Muscle layer of colon (tissue), 2 donors: ENCODE data around the gene SLPI.

Experiments
- H3K27ac ChIP-seq: one replicate; pipeline ENCODE4 v1.7.0; 2013; ENCODE audit warnings: low read depth, mild to moderate bottlenecking, low read length, moderate library complexity
- H3K27me3 ChIP-seq, 2 donors: one replicate each; pipeline ENCODE4 v1.7.0; 2013; ENCODE audit warnings: low read length in 2 of 2, mild to moderate bottlenecking in 2 of 2; ENCODE audit not compliant: insufficient read depth in 2 of 2, control insufficient read depth in 1 of 2
- H3K36me3 ChIP-seq: one replicate; pipeline ENCODE4 v1.7.0; 2013; ENCODE audit warnings: mild to moderate bottlenecking, low read length; ENCODE audit not compliant: insufficient read depth
- H3K4me1 ChIP-seq: one replicate; pipeline ENCODE4 v1.7.0; 2013; ENCODE audit warnings: mild to moderate bottlenecking, low read length; ENCODE audit not compliant: insufficient read depth
- H3K4me3 ChIP-seq, 2 donors: one replicate each; pipeline ENCODE4 v1.7.0; 2013; ENCODE audit warnings: low read length in 2 of 2, low read depth in 1 of 2, mild to moderate bottlenecking in 1 of 2, moderate library complexity in 1 of 2
- H3K9ac ChIP-seq: one replicate; pipeline ENCODE4 v1.7.0; 2013; ENCODE audit warnings: low read length
- H3K9me3 ChIP-seq: one replicate; pipeline ENCODE4 v1.7.0; 2013; ENCODE audit warnings: mild to moderate bottlenecking, low read length
- donor health status: abdominal sarcoma.
- donor health status: Adenocarcinoma of cecum.

The SLPI gene

DNA sequence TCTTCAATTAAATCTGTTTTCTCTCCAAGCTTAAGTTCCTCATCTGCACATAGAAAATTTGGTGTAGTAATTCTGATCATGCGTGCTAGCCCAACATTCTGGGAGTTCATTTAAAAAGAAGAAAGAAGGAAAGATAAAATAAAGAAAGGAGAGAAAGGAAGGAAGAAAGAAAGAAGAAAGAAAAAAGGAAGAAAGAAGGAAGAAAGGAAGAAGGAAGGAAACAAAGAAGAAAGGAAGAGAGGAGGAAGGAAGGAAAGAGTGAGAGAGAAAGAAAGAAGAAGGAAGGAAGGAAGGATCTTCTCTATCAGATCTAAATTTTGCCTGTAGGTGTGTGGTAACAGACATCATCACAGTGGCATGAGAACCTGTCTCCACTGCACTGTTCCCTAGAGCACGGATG, 16.2 kb downstream of the SLPI start:
- H3K9me3 ChIP-seq = peaks cover 3% of the 10 kb centered on the region
- H3K4me3 ChIP-seq = no peak overlapping the region

DNA sequence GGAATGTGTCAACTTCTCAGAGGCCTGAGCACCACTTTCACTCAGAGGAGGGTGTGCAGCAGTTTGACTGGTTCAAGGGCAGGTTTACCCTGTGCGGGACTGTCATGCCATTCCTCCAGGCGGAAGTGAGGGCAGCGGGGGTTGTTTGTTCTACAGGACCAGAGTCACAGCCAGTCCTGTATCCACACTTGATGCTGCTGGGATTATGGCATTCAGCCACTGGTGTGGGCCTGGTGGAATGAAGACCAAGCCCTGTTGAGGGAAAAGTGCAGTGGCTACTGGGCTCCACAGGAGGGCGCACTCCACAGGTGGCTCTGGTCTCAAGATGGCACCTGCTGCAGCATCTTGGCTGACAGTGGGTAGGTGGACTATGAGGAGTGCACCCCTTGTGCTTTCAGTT, 18.4 kb downstream of the SLPI start:
- H3K36me3 ChIP-seq = no peaks in the 10 kb centered on the region
- no peaks in the 10 kb centered on the region for H3K4me1 ChIP-seq
- no peak overlapping the region for H3K9ac ChIP-seq
- H3K27me3 ChIP-seq = peaks cover 0 to 3% of the 10 kb centered on the region in 2 donors
- H3K4me3 ChIP-seq = no peak overlapping the region
- no peak overlapping the region for H3K27ac ChIP-seq
- H3K9me3 ChIP-seq = peaks cover 3% of the 10 kb centered on the region

More for the DNA sequence above, 16.2 kb downstream of the SLPI start:
- Histone ChIP-seq H3K4me1 (no peaks in the 10 kb centered on the region), H3K27ac (no peak overlapping the region), H3K9ac (no peak overlapping the region), H3K36me3 (no peaks in the 10 kb centered on the region), H3K27me3 (peaks cover 0 to 3% of the 10 kb centered on the region in 2 donors)

DNA sequence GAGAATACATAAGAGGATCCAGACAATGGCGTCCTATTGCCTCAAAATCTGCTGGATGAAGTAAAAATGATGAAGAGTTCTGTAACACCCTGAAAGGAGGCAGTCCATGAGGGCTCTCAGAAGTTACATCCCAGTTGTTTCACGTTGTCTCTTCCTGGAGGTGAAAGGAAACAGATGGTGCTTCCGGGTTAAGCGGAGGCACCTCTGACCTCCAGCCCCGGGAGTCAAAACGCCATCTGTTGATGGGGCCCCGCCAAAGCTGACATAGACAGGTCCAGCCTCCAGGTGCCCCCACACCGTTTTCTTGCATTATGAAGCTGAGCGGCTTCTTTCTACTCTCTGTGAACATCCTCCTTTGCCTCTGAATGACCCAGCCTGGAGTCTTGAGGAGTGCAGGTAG, 23.7 kb downstream of the SLPI start:
- Histone ChIP-seq H3K9ac (no peak overlapping the region), H3K27me3 (no peaks in the 10 kb centered on the region), H3K9me3 (peaks cover 3% of the 10 kb centered on the region), H3K4me3 (no peak overlapping the region), H3K27ac (no peak overlapping the region), H3K36me3 (no peaks in the 10 kb centered on the region), H3K4me1 (no peaks in the 10 kb centered on the region)

DNA sequence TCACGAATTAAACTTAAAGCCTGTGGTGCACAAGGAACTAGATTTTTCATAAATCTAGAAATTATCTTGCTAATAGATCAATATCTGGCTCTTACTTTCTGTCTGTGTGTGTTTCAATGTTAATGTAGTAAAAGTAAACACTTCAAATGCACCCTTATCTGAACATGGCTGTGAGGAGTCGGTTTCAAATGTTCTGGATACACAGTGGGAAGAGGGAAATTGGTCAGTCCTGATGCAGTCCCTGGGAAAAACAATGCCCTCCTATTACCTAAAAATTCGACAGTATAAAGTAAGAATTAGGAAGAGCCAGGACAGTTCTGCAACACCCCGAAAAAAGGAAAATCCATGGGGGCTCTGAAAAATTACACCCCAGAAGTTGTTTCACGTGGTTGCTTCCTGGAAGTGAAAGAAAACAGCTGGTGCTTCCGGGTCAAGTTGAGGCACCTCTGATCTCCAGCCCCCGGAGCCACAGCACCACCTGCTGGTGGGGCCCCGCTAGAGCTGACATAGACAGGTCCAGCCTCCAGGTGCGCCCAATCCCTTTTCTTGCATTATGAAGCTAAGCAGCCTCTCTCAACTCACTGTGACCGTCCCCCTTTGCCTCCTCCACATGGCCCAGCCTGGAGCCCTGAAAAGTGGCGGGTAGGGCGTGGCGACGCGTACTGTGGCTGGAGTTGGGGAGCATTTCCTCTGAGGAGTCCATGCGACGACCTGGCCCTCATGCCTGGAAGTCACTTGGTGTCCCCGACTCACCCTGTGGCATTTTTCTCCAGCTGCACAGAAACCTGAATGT, 24.9 kb downstream of the SLPI start:
- no peaks in the 10 kb centered on the region for H3K4me1 ChIP-seq
- no peak overlapping the region for H3K9ac ChIP-seq
- H3K27me3 ChIP-seq = no peaks in the 10 kb centered on the region

DNA sequence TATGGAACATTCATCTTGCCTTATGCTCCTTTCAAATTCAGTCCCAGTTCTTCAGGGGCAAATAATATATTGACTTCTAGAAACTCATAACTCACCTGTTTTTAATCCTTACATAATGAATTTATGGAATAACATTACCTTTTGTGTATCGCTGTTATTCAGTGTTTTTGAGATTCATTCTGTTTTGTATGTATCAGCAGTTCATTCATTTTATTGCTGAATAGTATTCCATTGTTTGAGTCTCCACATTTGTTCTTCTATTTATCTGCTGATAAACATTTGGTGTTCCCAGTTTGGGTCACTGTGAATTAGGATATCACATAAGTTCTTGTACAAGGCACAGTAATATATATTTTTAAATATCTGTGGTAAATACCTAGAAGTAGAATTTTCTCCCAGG, 28.1 kb downstream of the SLPI start:
- Histone ChIP-seq H3K27me3 (no peaks in the 10 kb centered on the region), H3K4me3 (no peak overlapping the region), H3K9ac (no peak overlapping the region), H3K36me3 (no peaks in the 10 kb centered on the region), H3K27ac (no peak overlapping the region), H3K9me3 (no peaks in the 10 kb centered on the region), H3K4me1 (no peaks in the 10 kb centered on the region)

More for the DNA sequence above, 24.9 kb downstream of the SLPI start:
- Histone ChIP-seq H3K9me3 (no peaks in the 10 kb centered on the region), H3K36me3 (no peaks in the 10 kb centered on the region), H3K4me3 (no peak overlapping the region), H3K27ac (no peak overlapping the region)

DNA sequence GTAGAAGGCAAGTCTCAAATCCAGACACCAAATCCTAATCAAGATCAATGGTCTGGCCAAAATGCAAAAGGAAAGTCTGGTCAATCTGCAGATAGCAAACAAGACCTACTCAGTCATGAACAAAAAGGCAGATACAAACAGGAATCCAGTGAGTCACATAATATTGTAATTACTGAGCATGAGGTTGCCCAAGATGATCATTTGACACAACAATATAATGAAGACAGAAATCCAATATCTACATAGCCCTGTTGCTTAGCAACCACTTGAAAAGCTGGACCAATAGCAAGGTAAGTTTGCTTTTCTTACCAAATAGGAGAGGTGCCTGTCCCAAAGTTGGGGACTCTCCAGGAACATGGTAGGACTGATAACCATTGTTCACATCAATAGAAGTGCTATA, 31.2 kb downstream of the SLPI start:
- H3K9ac ChIP-seq = no peak overlapping the region
- H3K9me3 ChIP-seq = no peaks in the 10 kb centered on the region
- no peaks in the 10 kb centered on the region for H3K27me3 ChIP-seq
- no peak overlapping the region for H3K27ac ChIP-seq
- no peak overlapping the region for H3K4me3 ChIP-seq
- no peaks in the 10 kb centered on the region for H3K36me3 ChIP-seq
- no peaks in the 10 kb centered on the region for H3K4me1 ChIP-seq

DNA sequence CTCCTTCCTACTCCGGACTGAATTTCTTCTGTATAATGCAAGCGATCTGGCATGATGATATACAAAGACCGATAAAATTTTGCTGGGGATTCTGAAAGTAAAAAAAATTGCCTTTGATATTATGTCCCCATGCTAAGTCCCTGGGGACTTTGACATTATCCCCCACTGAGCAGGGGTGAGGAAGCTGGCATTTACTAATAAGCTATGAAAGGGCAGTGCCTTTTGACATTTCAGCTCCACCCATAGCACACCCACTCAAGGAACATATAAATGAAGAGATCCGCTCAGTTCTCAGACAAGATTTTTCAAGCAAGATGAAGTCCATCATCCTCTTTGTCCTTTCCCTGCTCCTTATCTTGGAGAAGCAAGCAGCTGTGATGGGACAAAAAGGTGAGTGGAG, 33.3 kb downstream of the SLPI start, which contains the start of gene SEMG2:
Gene SEMG2, plus strand, starts transcription at position 298 of the 400 bp plus-strand sequence. Its CDS starts 17 bp downstream, at position 315.
- Histone ChIP-seq H3K36me3 (no peaks in the 10 kb centered on the region), H3K4me3 (no peak within 1 kb of the TSS), H3K9me3 (no peaks in the 10 kb centered on the region), H3K9ac (no peak within 1 kb of the TSS), H3K4me1 (no peaks in the 10 kb centered on the region), H3K27ac (no peak within 1 kb of the TSS), H3K27me3 (no peaks in the 10 kb centered on the region)

DNA sequence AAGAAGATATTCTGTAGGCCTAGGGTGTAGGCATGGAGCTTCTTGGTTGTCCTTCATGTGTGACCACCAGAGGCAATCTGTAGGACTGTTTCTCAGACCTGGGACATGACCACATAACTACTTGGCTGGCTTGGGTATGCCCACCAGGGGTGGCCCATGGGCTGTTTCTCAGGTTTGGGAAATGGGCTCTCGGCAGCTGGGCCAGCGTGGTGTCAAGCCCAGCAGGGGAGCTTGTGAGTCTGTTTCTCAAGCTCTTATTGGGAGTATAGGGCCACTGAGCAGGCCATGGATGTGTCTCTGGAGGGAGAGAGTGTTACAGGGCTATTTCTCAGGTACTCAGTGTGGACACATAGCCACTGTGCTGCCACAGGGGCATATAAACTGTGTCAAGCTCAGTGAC, 35.7 kb downstream of the SLPI start:
- Histone ChIP-seq H3K36me3 (no peaks in the 10 kb centered on the region), H3K9ac (no peak overlapping the region), H3K27me3 (no peaks in the 10 kb centered on the region), H3K9me3 (no peaks in the 10 kb centered on the region), H3K27ac (no peak overlapping the region), H3K4me3 (no peak overlapping the region), H3K4me1 (no peaks in the 10 kb centered on the region)

DNA sequence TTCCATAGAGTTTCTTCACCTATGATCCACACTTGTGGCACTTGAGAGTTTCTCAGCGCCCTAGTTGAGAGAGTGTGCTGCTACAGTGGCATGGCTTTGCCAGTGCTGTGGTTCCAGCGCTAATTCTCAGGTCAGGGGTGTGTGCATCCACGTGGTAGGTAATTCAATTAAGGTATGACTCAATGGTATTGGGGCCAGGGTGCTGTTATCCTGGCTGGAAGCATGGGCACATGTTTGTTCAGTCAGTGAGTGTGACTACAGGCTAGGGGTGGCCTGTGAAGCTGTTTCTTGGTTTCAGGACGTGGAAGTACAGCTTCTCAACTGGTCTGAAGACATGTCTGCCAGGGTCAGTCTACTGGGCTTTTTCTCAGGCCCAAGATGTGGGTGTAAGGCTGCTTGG, 36.2 kb downstream of the SLPI start:
- Histone ChIP-seq H3K9me3 (no peaks in the 10 kb centered on the region), H3K27ac (no peak overlapping the region), H3K9ac (no peak overlapping the region), H3K36me3 (no peaks in the 10 kb centered on the region), H3K4me1 (no peaks in the 10 kb centered on the region), H3K4me3 (no peak overlapping the region), H3K27me3 (no peaks in the 10 kb centered on the region)

DNA sequence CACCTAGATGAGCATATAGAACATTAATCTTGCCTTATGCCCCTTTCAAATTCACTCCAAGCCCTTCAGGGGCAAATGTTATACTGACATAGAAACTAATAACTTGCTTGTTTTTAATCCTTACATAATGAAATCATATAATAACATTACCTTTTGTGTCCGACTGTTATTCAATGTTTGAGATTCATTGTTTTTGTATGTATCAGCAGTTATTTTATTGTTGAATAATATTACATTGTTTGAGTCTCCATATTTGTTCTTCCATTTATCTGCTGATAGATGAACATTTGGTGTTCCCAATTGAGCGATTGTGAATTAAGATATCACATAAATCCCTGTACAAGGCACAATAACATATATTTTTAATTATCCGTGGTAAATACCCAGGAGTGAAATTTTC, 41.5 kb downstream of the SLPI start:
- H3K9me3 ChIP-seq = no peaks in the 10 kb centered on the region
- no peak overlapping the region for H3K27ac ChIP-seq
- no peak overlapping the region for H3K9ac ChIP-seq
- no peaks in the 10 kb centered on the region for H3K27me3 ChIP-seq
- H3K36me3 ChIP-seq = no peaks in the 10 kb centered on the region
- no peak overlapping the region for H3K4me3 ChIP-seq
- no peaks in the 10 kb centered on the region for H3K4me1 ChIP-seq

DNA sequence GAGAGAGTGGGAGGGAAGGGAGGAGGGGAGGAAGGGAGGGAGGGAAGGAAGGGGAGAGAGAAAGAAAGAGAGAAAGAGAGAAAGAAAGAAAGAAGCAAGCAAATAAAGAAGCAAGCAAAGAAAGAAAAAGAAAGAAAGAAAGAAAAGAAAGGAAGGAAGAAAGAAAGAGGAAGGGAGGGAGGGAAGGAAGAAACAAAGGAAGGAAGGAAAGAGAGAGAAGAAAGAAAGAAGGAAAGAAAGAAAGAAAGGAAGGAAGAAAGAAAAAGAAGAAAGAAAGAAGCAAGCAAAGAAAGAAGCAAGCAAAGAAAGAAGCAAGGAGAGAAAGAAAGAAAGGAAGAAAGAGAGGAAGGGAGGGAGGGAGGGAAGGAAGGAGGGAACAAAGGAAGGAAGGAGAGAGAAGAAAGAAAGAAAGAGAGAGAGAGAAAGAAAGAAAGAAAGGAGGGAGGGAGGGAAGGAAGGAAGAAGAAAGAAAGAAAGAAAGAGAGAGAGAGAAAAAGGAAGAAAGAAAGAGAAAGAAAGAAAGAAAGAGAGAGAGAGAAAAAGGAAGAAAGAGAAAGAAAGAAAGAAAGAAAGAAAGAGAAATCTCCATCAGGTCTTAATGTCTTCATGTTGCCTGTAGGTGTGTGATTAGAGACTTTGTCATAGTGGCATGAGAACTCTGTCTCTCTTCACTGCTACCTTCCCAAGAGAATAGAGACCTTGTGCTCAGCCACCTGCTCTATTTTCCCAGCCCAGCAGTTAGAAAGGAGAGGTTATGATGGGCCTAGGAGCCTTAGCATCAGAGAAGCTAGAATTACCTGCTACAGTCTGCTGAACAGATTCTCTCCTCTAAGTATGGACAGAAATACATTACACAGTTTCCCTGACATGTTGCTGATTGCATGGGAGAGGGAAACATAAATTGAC, 42.5 kb downstream of the SLPI start:
- Histone ChIP-seq H3K9ac (no peak overlapping the region), H3K36me3 (no peaks in the 10 kb centered on the region), H3K4me3 (no peak overlapping the region), H3K27ac (no peak overlapping the region), H3K9me3 (no peaks in the 10 kb centered on the region), H3K4me1 (no peaks in the 10 kb centered on the region), H3K27me3 (no peaks in the 10 kb centered on the region)
